Thyroid gland (tissue), 4 donors: ENCODE measurements around the gene FKRP. TPM values are rescaled to one million over a fixed set of nuclear protein-coding genes. Genes with fewer than 3 reads are reported as not detected.

Experiments used
- DNase-seq, 2 donors: peaks; one replicate each; pipeline ENCODE4 v3.0.0-alpha.2; 2019
- H3K27ac ChIP-seq, 3 donors: fragments of 200-600 bp; sonication (generic); 1 replicate in 2 of 3; 2 replicates in 1 of 3; pipeline ENCODE4 v1.5.1; 2016 to 2019; ENCODE audit warnings: mild to moderate bottlenecking in 1 of 3, moderate library complexity in 1 of 3
- H3K27me3 ChIP-seq: fragments of 200-600 bp; sonication (generic); one replicate; pipeline ENCODE4 v1.5.1; 2019
- H3K36me3 ChIP-seq, 2 donors: fragments of 200-600 bp; sonication (generic); one replicate each; pipeline ENCODE4 v1.5.1; 2016 to 2019
- H3K4me1 ChIP-seq, 2 donors: fragments of 200-600 bp; sonication (generic); one replicate each; pipeline ENCODE4 v1.5.1; 2017 to 2019
- H3K4me3 ChIP-seq, 3 donors: fragments of 200-600 bp; sonication (generic); replicated peaks in 1 of 3; 1 replicate in 2 of 3; 2 replicates in 1 of 3; pipeline ENCODE4 v1.5.1; 2016; ENCODE audit warnings: mild to moderate bottlenecking in 1 of 3
- H3K9me3 ChIP-seq: fragments of 200-600 bp; sonication (generic); one replicate; pipeline ENCODE4 v1.5.1; 2017
- POLR2A ChIP-seq, 2 donors: fragments of 450-650 bp; IDR thresholded peaks; one replicate each; pipeline ENCODE4 v1.6.1; 2017; ENCODE audit warnings: antibody characterized with exemption in 2 of 2, mild to moderate bottlenecking in 2 of 2, moderate library complexity in 1 of 2
- WGBS, 2 donors: methylation state at CpG; one replicate each; pipeline ENCODE4 v1.1.5; 2017; 5-methylcytosine and 5-hydroxymethylcytosine counted together
- intact Hi-C: fragments of 100-400 bp; cut with DNase I; formaldehyde crosslinking; loops from one replicate; pipeline ENCODE4 v1.15.1; 2023
- total RNA-seq, 4 donors: library from RNA; depleted of rRNA; stranded (reverse); fragments of >200 nt; gene quantifications; one replicate each; pipeline ENCODE4 v1.2.3, GENCODE V29; 2016
- TF ChIP-seq, protein P1 (sequence below), 6 experiments: fragments of 200-600 bp in 3 of 6; fragments of 450-650 bp in 3 of 6; sonication (generic) in 3 of 6; IDR thresholded peaks; one replicate each; pipeline ENCODE4 v1.5.1; 2016 to 2019; ENCODE audit warnings: antibody characterized with exemption in 6 of 6, mild to moderate bottlenecking in 2 of 6, inconsistent platforms in 1 of 6, moderate library complexity in 1 of 6

FKRP gene
- total RNA-seq, 4 donors from 2014 or later, result 20.1 to 40.1 (median 23.1) TPM

DNA sequence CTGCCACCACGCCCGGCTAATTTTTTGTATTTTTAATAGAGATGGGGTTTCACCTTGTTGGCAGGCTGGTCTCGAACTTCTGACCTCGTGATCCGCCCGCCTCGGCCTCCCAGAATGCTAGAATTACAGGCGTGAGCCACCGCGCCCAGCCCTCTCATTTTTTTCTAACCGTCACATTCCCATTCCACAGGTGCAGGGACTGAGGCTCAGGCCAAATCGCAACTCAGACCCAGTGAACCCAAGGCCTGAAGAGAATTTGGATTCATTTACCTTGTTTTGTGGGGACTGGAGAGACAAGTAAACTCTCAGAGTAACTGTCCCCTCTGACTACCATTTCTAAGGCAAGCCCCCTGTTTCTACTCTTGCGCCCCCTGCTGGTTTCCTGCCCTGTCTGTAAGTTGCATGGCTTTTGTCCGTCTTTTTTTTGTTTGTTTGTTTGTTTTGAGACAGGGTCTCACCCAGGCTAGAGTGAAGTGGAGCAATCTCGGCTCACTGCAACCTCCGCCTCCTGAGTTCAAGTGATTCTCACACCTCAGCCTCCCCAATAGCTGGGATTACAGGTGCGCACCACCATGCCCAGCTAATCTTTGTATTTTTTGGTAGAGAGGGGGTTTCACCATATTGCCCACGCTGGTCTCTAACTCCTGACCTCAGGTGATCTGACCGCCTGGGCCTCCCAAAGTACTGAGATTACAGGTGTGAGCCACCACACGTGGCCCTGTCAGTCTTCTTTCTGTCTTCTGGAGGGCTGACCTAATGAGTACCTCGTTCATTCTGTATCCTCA is 2.7 kb downstream of the FKRP start:
- Histone ChIP-seq H3K36me3 (no peaks in the 10 kb centered on the region), H3K9me3 (no peaks in the 10 kb centered on the region), H3K4me1 (peaks cover 9 to 22% of the 10 kb centered on the region in 2 donors), H3K27me3 (no peaks in the 10 kb centered on the region), H3K27ac (no peak overlapping the region), H3K4me3 (no peak overlapping the region)
- TF ChIP-seq, protein P1, sequence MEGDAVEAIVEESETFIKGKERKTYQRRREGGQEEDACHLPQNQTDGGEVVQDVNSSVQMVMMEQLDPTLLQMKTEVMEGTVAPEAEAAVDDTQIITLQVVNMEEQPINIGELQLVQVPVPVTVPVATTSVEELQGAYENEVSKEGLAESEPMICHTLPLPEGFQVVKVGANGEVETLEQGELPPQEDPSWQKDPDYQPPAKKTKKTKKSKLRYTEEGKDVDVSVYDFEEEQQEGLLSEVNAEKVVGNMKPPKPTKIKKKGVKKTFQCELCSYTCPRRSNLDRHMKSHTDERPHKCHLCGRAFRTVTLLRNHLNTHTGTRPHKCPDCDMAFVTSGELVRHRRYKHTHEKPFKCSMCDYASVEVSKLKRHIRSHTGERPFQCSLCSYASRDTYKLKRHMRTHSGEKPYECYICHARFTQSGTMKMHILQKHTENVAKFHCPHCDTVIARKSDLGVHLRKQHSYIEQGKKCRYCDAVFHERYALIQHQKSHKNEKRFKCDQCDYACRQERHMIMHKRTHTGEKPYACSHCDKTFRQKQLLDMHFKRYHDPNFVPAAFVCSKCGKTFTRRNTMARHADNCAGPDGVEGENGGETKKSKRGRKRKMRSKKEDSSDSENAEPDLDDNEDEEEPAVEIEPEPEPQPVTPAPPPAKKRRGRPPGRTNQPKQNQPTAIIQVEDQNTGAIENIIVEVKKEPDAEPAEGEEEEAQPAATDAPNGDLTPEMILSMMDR (IDR thresholded peaks at IDR 0.05), result peak; percentile 21 to 65 (median 48)
- TF ChIP-seq POLR2A (IDR thresholded peaks at IDR 0.05), result no peak
- WGBS, 2 donors, result 89 to 91% methylated on average over 21 of the region's 21 CpGs
- DNase-seq, result peak; percentile 56 to 60
- intact Hi-C loops, result loop anchor here (5.0 kb wide), 1 partner anchor 36 kb away; no protein-coding TSS in a partner anchor

DNA sequence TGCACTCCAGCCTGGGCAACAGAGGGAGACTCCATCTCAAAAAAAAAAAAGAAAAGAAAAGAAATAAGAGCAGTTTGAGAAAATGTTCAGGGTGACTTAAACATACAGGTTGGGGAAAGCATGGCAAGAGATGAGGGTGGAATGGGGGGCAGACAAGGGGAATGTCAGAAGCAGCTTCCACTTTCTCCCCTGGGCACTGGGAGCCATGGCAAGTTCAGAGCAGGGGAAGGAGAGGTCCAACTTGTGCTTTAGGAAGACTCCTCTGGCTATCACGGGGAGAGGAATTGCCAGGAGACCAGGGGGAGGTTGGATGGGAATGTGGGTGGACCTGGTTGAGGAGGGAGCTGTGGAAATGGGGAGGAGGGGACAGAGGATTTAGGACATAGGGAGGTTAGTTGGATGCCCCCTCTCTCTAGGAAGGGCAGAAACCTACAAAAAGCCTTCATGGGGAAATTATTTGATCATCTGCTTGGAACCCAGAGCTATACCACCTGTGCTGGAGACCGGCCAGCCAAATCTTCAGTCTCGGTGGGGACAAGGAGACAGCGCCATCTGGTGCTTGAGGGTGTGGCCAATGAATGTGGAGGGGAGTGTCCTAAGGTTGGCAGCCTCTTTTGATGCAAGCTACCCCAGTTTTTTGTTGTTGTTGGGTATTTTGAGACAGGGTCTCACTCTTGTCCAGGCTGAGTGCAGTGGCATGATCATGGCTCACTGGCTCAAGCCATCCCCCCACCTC is 7.7 kb downstream of the FKRP start:
- Histone ChIP-seq H3K4me3 (no peak overlapping the region), H3K27me3 (no peaks in the 10 kb centered on the region), H3K27ac (no peak overlapping the region), H3K36me3 (peaks cover 0 to 5% of the 10 kb centered on the region in 2 donors), H3K9me3 (no peaks in the 10 kb centered on the region), H3K4me1 (no peaks in the 10 kb centered on the region)
- WGBS, 2 donors, result 37 to 47% methylated on average over 4 of the region's 4 CpGs
- TF ChIP-seq POLR2A (IDR thresholded peaks at IDR 0.05), result no peak
- TF ChIP-seq, protein P1 (IDR thresholded peaks at IDR 0.05), result peak in 4 of 6 experiments; percentile 9 to 52 (median 38)
- intact Hi-C loops, result no loop called here
- DNase-seq, result peak; percentile 73 to 74

DNA sequence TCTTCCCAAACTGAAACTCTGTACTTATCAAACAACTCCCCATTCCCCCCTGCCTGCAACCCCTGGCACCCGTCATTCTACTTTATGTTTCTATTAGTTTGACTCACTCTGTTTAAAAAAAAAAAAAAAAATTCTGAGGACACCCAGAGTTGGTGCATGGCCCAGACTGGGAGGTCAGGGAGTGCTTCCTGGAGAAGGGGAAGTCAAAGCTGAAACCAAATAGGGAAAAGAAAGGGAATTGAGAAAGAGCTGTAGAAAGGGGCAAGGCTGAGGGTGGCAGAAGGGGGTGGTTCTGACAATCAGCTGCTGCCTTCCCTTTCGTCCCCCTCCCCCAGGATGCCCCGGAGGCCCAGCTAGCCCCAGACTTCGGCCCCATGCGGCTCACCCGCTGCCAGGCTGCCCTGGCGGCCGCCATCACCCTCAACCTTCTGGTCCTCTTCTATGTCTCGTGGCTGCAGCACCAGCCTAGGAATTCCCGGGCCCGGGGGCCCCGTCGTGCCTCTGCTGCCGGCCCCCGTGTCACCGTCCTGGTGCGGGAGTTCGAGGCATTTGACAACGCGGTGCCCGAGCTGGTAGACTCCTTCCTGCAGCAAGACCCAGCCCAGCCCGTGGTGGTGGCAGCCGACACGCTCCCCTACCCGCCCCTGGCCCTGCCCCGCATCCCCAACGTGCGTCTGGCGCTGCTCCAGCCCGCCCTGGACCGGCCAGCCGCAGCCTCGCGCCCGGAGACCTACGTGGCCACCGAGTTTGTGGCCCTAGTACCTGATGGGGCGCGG is 9.4 kb downstream of the FKRP start:
- no peak for DNase-seq
- 89 to 91% methylated on average over 19 to 33 of the region's 39 CpGs for WGBS, 2 donors
- intact Hi-C loops, result loop anchor here (5.0 kb wide), 1 partner anchor 237 kb away; no protein-coding TSS in a partner anchor

DNA sequence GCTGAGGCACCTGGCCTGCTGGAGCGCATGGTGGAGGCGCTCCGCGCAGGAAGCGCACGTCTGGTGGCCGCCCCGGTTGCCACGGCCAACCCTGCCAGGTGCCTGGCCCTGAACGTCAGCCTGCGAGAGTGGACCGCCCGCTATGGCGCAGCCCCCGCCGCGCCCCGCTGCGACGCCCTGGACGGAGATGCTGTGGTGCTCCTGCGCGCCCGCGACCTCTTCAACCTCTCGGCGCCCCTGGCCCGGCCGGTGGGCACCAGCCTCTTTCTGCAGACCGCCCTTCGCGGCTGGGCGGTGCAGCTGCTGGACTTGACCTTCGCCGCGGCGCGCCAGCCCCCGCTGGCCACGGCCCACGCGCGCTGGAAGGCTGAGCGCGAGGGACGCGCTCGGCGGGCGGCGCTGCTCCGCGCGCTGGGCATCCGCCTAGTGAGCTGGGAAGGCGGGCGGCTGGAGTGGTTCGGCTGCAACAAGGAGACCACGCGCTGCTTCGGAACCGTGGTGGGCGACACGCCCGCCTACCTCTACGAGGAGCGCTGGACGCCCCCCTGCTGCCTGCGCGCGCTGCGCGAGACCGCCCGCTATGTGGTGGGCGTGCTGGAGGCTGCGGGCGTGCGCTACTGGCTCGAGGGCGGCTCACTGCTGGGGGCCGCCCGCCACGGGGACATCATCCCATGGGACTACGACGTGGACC is 10.1 kb downstream of the FKRP start:
- WGBS, 2 donors, result 92 to 93% methylated on average over 32 to 77 of the region's 86 CpGs
- H3K27me3 ChIP-seq, result no peaks in the 10 kb centered on the region
- H3K27ac ChIP-seq, result no peak overlapping the region
- no peak overlapping the region for H3K4me3 ChIP-seq
- no peaks in the 10 kb centered on the region for H3K9me3 ChIP-seq
- no peak for DNase-seq
- H3K36me3 ChIP-seq, result peaks cover 0 to 5% of the 10 kb centered on the region in 2 donors
- peaks cover 0 to 4% of the 10 kb centered on the region in 2 donors for H3K4me1 ChIP-seq
- TF ChIP-seq, protein P1 (IDR thresholded peaks at IDR 0.05), result no peak
- no peak for TF ChIP-seq POLR2A (IDR thresholded peaks at IDR 0.05)
- intact Hi-C loops, result loop anchor here (2.0 to 5.0 kb wide), 2 partner anchors 85 to 236 kb away; no protein-coding TSS in a partner anchor

More for the DNA sequence above, 9.4 kb downstream of the FKRP start:
- Histone ChIP-seq H3K36me3 (peaks cover 0 to 5% of the 10 kb centered on the region in 2 donors), H3K9me3 (no peaks in the 10 kb centered on the region), H3K4me3 (no peak overlapping the region), H3K27ac (no peak overlapping the region), H3K4me1 (peaks cover 0 to 4% of the 10 kb centered on the region in 2 donors), H3K27me3 (no peaks in the 10 kb centered on the region)
- TF ChIP-seq, protein P1 (IDR thresholded peaks at IDR 0.05), result no peak
- no peak for TF ChIP-seq POLR2A (IDR thresholded peaks at IDR 0.05)
